Fibroblast of mammary gland (primary cell): ENCODE data around the gene IGF2.

Experiments used
- DNase-seq: peaks from one replicate; pipeline ENCODE4 v3.0.0-alpha.2; 2010; ENCODE audit warnings: low read depth
- H3K4me3 ChIP-seq: 2 replicates; pipeline ENCODE4 v1.5.1; 2011; ENCODE audit warnings: low read depth, mild to moderate bottlenecking, low read length, moderate library complexity; ENCODE audit not compliant: control insufficient read depth
- CTCF ChIP-seq: conservative IDR thresholded peaks from 2 replicates; pipeline ENCODE4 v1.5.1; 2011; ENCODE audit warnings: low read depth, low read length, inconsistent platforms; ENCODE audit not compliant: control insufficient read depth, insufficient read depth

IGF2 gene

GRCh38 chr11:2085251-2086066 lies 53.7 kb downstream of the IGF2 start:
- H3K4me3 ChIP-seq: no peak overlapping the region
- no peak for TF ChIP-seq CTCF
- no peak for DNase-seq

GRCh38 chr11:2084721-2085120 lies 54.5 kb downstream of the IGF2 start:
- no peak overlapping the region for H3K4me3 ChIP-seq
- no peak for TF ChIP-seq CTCF
- DNase-seq: no peak
